Hepatocyte (in vitro differentiated cells): Measurements from ENCODE around the gene PPFIBP2. TPM values are rescaled to one million over a fixed set of nuclear protein-coding genes. Genes with fewer than 3 reads are reported as not detected.

Source experiments
- DNase-seq: peaks from one replicate; pipeline ENCODE4 v3.0.0-alpha.2; 2016; ENCODE audit warnings: low spot score
- H2AFZ ChIP-seq: fragments of 200-600 bp; sonication (generic); 2 replicates; pipeline ENCODE4 v1.6.0; 2016; ENCODE audit warnings: antibody characterized with exemption, mild to moderate bottlenecking
- H3K27ac ChIP-seq: fragments of 200-600 bp; sonication (generic); 2 replicates; pipeline ENCODE4 v1.5.1; 2016; ENCODE audit warnings: mild to moderate bottlenecking
- H3K27me3 ChIP-seq: fragments of 200-600 bp; sonication (generic); 2 replicates; pipeline ENCODE4 v1.6.1; 2016
- H3K36me3 ChIP-seq: fragments of 200-600 bp; sonication (generic); replicated peaks from 2 replicates; pipeline ENCODE4 v1.5.1; 2016; ENCODE audit warnings: low read depth; ENCODE audit not compliant: insufficient read depth
- H3K4me1 ChIP-seq: fragments of 200-600 bp; sonication (generic); 2 replicates; pipeline ENCODE4 v1.5.1; 2016; ENCODE audit warnings: mild to moderate bottlenecking, moderate library complexity; ENCODE audit not compliant: insufficient read depth
- H3K4me2 ChIP-seq: fragments of 200-600 bp; sonication (generic); 2 replicates; pipeline ENCODE4 v1.6.0; 2016
- H3K4me3 ChIP-seq: fragments of 200-600 bp; sonication (generic); 2 replicates; pipeline ENCODE4 v1.5.1; 2016; ENCODE audit warnings: mild to moderate bottlenecking
- H3K79me2 ChIP-seq: fragments of 200-600 bp; sonication (generic); 2 replicates; pipeline ENCODE4 v1.6.0; 2017; ENCODE audit warnings: mild to moderate bottlenecking
- H3K9me2 ChIP-seq: fragments of 200-600 bp; sonication (generic); replicated peaks from 2 replicates; pipeline ENCODE4 v1.6.0; 2017; ENCODE audit warnings: mild to moderate bottlenecking; ENCODE audit not compliant: insufficient read depth
- H3K9me3 ChIP-seq: fragments of 200-600 bp; sonication (generic); 2 replicates; pipeline ENCODE4 v1.5.1; 2016; ENCODE audit warnings: low read depth, mild to moderate bottlenecking
- H4K20me1 ChIP-seq: fragments of 200-600 bp; sonication (generic); 2 replicates; pipeline ENCODE4 v1.6.0; 2016; ENCODE audit warnings: mild to moderate bottlenecking; ENCODE audit not compliant: insufficient read depth, poor library complexity, severe bottlenecking
- CTCF ChIP-seq: fragments of 200-600 bp; sonication (generic); IDR thresholded peaks from 2 replicates; pipeline ENCODE4 v1.5.1; 2016; ENCODE audit warnings: antibody characterized with exemption, mild to moderate bottlenecking; ENCODE audit not compliant: poor library complexity
- EZH2 ChIP-seq: fragments of 200-600 bp; sonication (generic); IDR thresholded peaks from 2 replicates; pipeline ENCODE4 v1.6.1; 2016; ENCODE audit warnings: antibody characterized with exemption, mild to moderate bottlenecking, borderline replicate concordance
- EZH2phosphoT487 ChIP-seq: fragments of 200-600 bp; sonication (generic); IDR thresholded peaks from one replicate; pipeline ENCODE4 v1.6.1; 2018; ENCODE audit warnings: antibody characterized with exemption, mild to moderate bottlenecking, low read depth, moderate library complexity; ENCODE audit not compliant: unreplicated experiment, severe bottlenecking
- WGBS: methylation state at CpG from one replicate; pipeline ENCODE4 v1.1.6; 2016; ENCODE audit warnings: low lambda C conversion rate; ENCODE audit errors: missing lambda C conversion rate; 5-methylcytosine and 5-hydroxymethylcytosine counted together
- polyA plus RNA-seq: library from polyadenylated mRNA; unstranded; fragments of >200 nt; fragmentation: Nextera tagmentation; extraction: Ambion mirVana; gene quantifications from 2 replicates; pipeline ENCODE4 v1.2.1, GENCODE V29; 2016
- total RNA-seq: library from RNA; depleted of rRNA; stranded (reverse); fragments of >200 nt; gene quantifications from 2 replicates; pipeline ENCODE4 v1.2.3, GENCODE V29; 2014

Gene PPFIBP2
- total and polyA plus RNA-seq, 2 experiments from 2014 or later: 33.9 to 55.8 TPM

- no peak overlapping the region for H2AFZ ChIP-seq
- no peak overlapping the region for H3K4me2 ChIP-seq
- H3K27ac ChIP-seq: no peak overlapping the region
- H3K4me1 ChIP-seq: no peaks in the 10 kb centered on the region
- DNase-seq: no peak
- WGBS: 93% methylated on average over 6 of the region's 7 CpGs
- H3K9me2 ChIP-seq: no peaks in the 10 kb centered on the region
- no peaks in the 10 kb centered on the region for H4K20me1 ChIP-seq
- TF ChIP-seq EZH2: no peak
- TF ChIP-seq EZH2phosphoT487: no peak
- TF ChIP-seq CTCF: no peak
- H3K4me3 ChIP-seq: no peak overlapping the region
- H3K9me3 ChIP-seq: no peaks in the 10 kb centered on the region
- no peaks in the 10 kb centered on the region for H3K27me3 ChIP-seq
- no peaks in the 10 kb centered on the region for H3K36me3 ChIP-seq
- no peaks in the 10 kb centered on the region for H3K79me2 ChIP-seq
Observed at GRCh38 chr11:7471071-7471470, 42.7 kb upstream of the PPFIBP2 start.

GRCh38 chr11:7473717-7474116, 40.1 kb upstream of the PPFIBP2 start:
- no peaks in the 10 kb centered on the region for H3K9me3 ChIP-seq
- WGBS: 93% methylated on average over 1 of the region's 1 CpG
- H3K79me2 ChIP-seq: no peaks in the 10 kb centered on the region
- H4K20me1 ChIP-seq: no peaks in the 10 kb centered on the region
- no peak overlapping the region for H3K27ac ChIP-seq
- H3K4me3 ChIP-seq: no peak overlapping the region
- H3K27me3 ChIP-seq: no peaks in the 10 kb centered on the region
- H2AFZ ChIP-seq: no peak overlapping the region
- H3K4me1 ChIP-seq: no peaks in the 10 kb centered on the region
- H3K4me2 ChIP-seq: no peak overlapping the region
- DNase-seq: no peak
- H3K9me2 ChIP-seq: no peaks in the 10 kb centered on the region
- TF ChIP-seq EZH2 (no peak), EZH2phosphoT487 (no peak), CTCF (no peak)
- no peaks in the 10 kb centered on the region for H3K36me3 ChIP-seq

GRCh38 chr11:7480113-7480512, 33.7 kb upstream of the PPFIBP2 start:
- Histone ChIP-seq H2AFZ (no peak overlapping the region), H3K4me2 (no peak overlapping the region), H3K79me2 (no peaks in the 10 kb centered on the region), H4K20me1 (no peaks in the 10 kb centered on the region), H3K9me2 (no peaks in the 10 kb centered on the region), H3K4me3 (no peak overlapping the region), H3K27ac (no peak overlapping the region), H3K4me1 (peaks cover 4% of the 10 kb centered on the region), H3K36me3 (no peaks in the 10 kb centered on the region), H3K9me3 (no peaks in the 10 kb centered on the region), H3K27me3 (no peaks in the 10 kb centered on the region)
- no peak for DNase-seq
- no peak for TF ChIP-seq CTCF
- no peak for TF ChIP-seq EZH2
- no peak for TF ChIP-seq EZH2phosphoT487
- 52% methylated on average over 2 of the region's 2 CpGs for WGBS

GRCh38 chr11:7484131-7484530, 29.7 kb upstream of the PPFIBP2 start:
- no peak overlapping the region for H2AFZ ChIP-seq
- no peaks in the 10 kb centered on the region for H3K36me3 ChIP-seq
- H3K4me1 ChIP-seq: peaks cover 4% of the 10 kb centered on the region
- DNase-seq: no peak
- no peaks in the 10 kb centered on the region for H3K9me3 ChIP-seq
- no peak overlapping the region for H3K4me2 ChIP-seq
- TF ChIP-seq CTCF: no peak
- no peak for TF ChIP-seq EZH2
- TF ChIP-seq EZH2phosphoT487: no peak
- H3K27me3 ChIP-seq: no peaks in the 10 kb centered on the region
- peaks cover 6% of the 10 kb centered on the region for H3K79me2 ChIP-seq
- no peak overlapping the region for H3K4me3 ChIP-seq
- H4K20me1 ChIP-seq: no peaks in the 10 kb centered on the region
- H3K27ac ChIP-seq: peak overlapping the region; percentile 70
- 69% methylated on average over 3 of the region's 3 CpGs for WGBS
- no peaks in the 10 kb centered on the region for H3K9me2 ChIP-seq
